Progenitor cell of endocrine pancreas (in vitro differentiated cells): ENCODE data around the gene SRSF11. TPM values are rescaled to one million over a fixed set of nuclear protein-coding genes. Genes with fewer than 3 reads are reported as not detected.

Experiments used
- DNase-seq: peaks from one replicate; pipeline ENCODE4 v3.0.0; 2021; ENCODE audit warnings: low spot score; ENCODE audit not compliant: unreplicated experiment
- H3K27ac Mint-ChIP-seq: 2 replicates; pipeline ENCODE4 v1.8.0; 2021; ENCODE audit warnings: mild to moderate bottlenecking, moderate library complexity, mixed read lengths
- H3K27me3 Mint-ChIP-seq: 2 replicates; pipeline ENCODE4 v1.8.0; 2021; ENCODE audit warnings: mixed read lengths
- H3K36me3 Mint-ChIP-seq: 2 replicates; pipeline ENCODE4 v1.8.0; 2022; ENCODE audit warnings: mixed read lengths; ENCODE audit not compliant: insufficient read depth
- H3K4me1 Mint-ChIP-seq: 2 replicates; pipeline ENCODE4 v1.8.0; 2021; ENCODE audit warnings: low read depth, mixed read lengths
- H3K4me3 Mint-ChIP-seq: 2 replicates; pipeline ENCODE4 v1.8.0; 2021; ENCODE audit warnings: low read depth, mild to moderate bottlenecking, moderate library complexity, mixed read lengths
- H3K9me3 Mint-ChIP-seq: 2 replicates; pipeline ENCODE4 v1.8.0; 2021; ENCODE audit warnings: low read depth, mixed read lengths
- CTCF ChIP-seq: fragments of 200-600 bp; sonication (generic); IDR thresholded peaks from one replicate; pipeline ENCODE4 v1.5.0; 2021; ENCODE audit warnings: antibody characterized with exemption, mild to moderate bottlenecking; ENCODE audit not compliant: unreplicated experiment
- total RNA-seq: library from RNA; stranded (reverse); gene quantifications from 2 replicates; pipeline ENCODE4 v1.2.1, GENCODE V29; 2021

SRSF11 gene
- total RNA-seq, 1 donor from 2014 or later, result 314 TPM

GRCh38 chr1:70234733-70235132 lies 13.6 kb downstream of the SRSF11 start:
- Mint-ChIP-seq H3K36me3 (peaks cover 30% of the 10 kb centered on the region), H3K4me3 (no peak overlapping the region), H3K27me3 (no peaks in the 10 kb centered on the region), H3K4me1 (peaks cover 2% of the 10 kb centered on the region), H3K9me3 (no peaks in the 10 kb centered on the region), H3K27ac (no peak overlapping the region)
- no peak for TF ChIP-seq CTCF
- DNase-seq, result no peak

- H3K36me3 Mint-ChIP-seq, result peaks cover 29% of the 10 kb centered on the region
Observed at GRCh38 chr1:70239940-70240339, 18.8 kb downstream of the SRSF11 start.

GRCh38 chr1:70247122-70247521 lies 25.9 kb downstream of the SRSF11 start:
- H3K36me3 Mint-ChIP-seq, result peaks cover 47% of the 10 kb centered on the region

More at GRCh38 chr1:70239940-70240339, 18.8 kb downstream of the SRSF11 start:
- Mint-ChIP-seq H3K4me3 (no peak overlapping the region), H3K4me1 (no peaks in the 10 kb centered on the region), H3K27ac (no peak overlapping the region), H3K27me3 (no peaks in the 10 kb centered on the region), H3K9me3 (no peaks in the 10 kb centered on the region)
- no peak for TF ChIP-seq CTCF
- DNase-seq, result no peak

GRCh38 chr1:70247768-70248167 lies 26.6 kb downstream of the SRSF11 start:
- Mint-ChIP-seq H3K27me3 (no peaks in the 10 kb centered on the region), H3K36me3 (peaks cover 46% of the 10 kb centered on the region), H3K4me1 (no peaks in the 10 kb centered on the region), H3K27ac (no peak overlapping the region), H3K9me3 (no peaks in the 10 kb centered on the region), H3K4me3 (no peak overlapping the region)
- no peak for TF ChIP-seq CTCF
- no peak for DNase-seq

More at GRCh38 chr1:70247122-70247521, 25.9 kb downstream of the SRSF11 start:
- Mint-ChIP-seq H3K4me1 (no peaks in the 10 kb centered on the region), H3K9me3 (no peaks in the 10 kb centered on the region), H3K27ac (no peak overlapping the region), H3K4me3 (no peak overlapping the region), H3K27me3 (no peaks in the 10 kb centered on the region)
- no peak for TF ChIP-seq CTCF
- DNase-seq, result no peak

- Mint-ChIP-seq H3K27me3 (no peaks in the 10 kb centered on the region), H3K36me3 (peaks cover 45% of the 10 kb centered on the region), H3K9me3 (no peaks in the 10 kb centered on the region), H3K27ac (no peak overlapping the region), H3K4me3 (no peak overlapping the region), H3K4me1 (no peaks in the 10 kb centered on the region)
- no peak for DNase-seq
- TF ChIP-seq CTCF, result no peak
Observed at GRCh38 chr1:70248729-70249128, 27.5 kb downstream of the SRSF11 start.
